ENCODE results near the gene ZFP36L1. TPM values are rescaled to one million over a fixed set of nuclear protein-coding genes. Genes with fewer than 3 reads are reported as not detected.
A peak's percentile ranks its signal among the peaks of the same experiment; 100 is the strongest.

Gene ZFP36L1
- total and polyA plus RNA-seq, 10 of the 15 experiments (the other 5 are each of a cell fraction or from before 2014, with no cell fraction given) = 22.0 to 184 (median 66.1) TPM

GRCh38 chr14:68741477-68741791 lies 51.4 kb downstream of the ZFP36L1 start:
- no peak overlapping the region for H2AFZ ChIP-seq (ENCODE audit: control insufficient read depth, low read depth, low read length)
- ChIA-PET RAD21 (ENCODE audit: unreplicated experiment) (interaction anchor here (1.4 kb wide), 1 partner anchor 8 kb away, joined by 3 read pairs; no protein-coding TSS in a partner anchor), CTCF (interaction anchor here (1.1 kb wide), 1 partner anchor 23 kb away, joined by 3 read pairs; no protein-coding TSS in a partner anchor), POLR2A (no interaction called here), SMC1A (ENCODE audit: uncharacterized antibody, unreplicated experiment) (interaction anchor here (0.9 to 1.2 kb wide), 2 partner anchors 20 to 53 kb away, joined by 3 read pairs; no protein-coding TSS in a partner anchor)
- BruUV-seq (replicated peaks) = no TSS peak
- peaks cover 5% of the 10 kb centered on the region for H3K9me3 ChIP-seq (replicated peaks; ENCODE audit: control insufficient read depth, insufficient read depth, low read length)
- H3K36me3 ChIP-seq (ENCODE audit: control insufficient read depth in 2 of 2, insufficient read depth in 2 of 2, low read length in 1 of 2) = no peaks in the 10 kb centered on the region
- H3K4me2 ChIP-seq (ENCODE audit: control insufficient read depth, insufficient read depth) = peak overlapping the region; percentile 9; the same call in 1 of the 2 replicates
- TF ChIP-seq CREM (IDR thresholded peaks at IDR 0.05; ENCODE audit: low read depth) (no peak), ATF2 (IDR thresholded peaks at IDR 0.05; ENCODE audit: low read length) (no peak)
- in situ Hi-C loops (cut with MboI) (no loop called here), intact Hi-C loops (cut with micrococcal nuclease; ENCODE audit: unreplicated experiment) (loop anchor here (5.0 kb wide), 2 partner anchors 234 to 474 kb away; no protein-coding TSS in a partner anchor)
- H3K9ac ChIP-seq (ENCODE audit: control insufficient read depth, insufficient read depth, low read length) = no peak overlapping the region
- no peak overlapping the region for H3K27ac ChIP-seq (ENCODE audit: control insufficient read depth, insufficient read depth)
- ATAC-seq = peak; percentile 26
- no peaks in the 10 kb centered on the region for H4K20me1 ChIP-seq (ENCODE audit: control insufficient read depth, insufficient read depth)
- no peak for FAIRE-seq
- no peak for DNase-seq (ENCODE audit: low read depth, low spot score)
- peaks cover 13% of the 10 kb centered on the region for H3K4me1 ChIP-seq (ENCODE audit: control insufficient read depth, insufficient read depth, low read length)
- H3K27me3 ChIP-seq (replicated peaks in 1 of 2; ENCODE audit: control insufficient read depth in 2 of 2, insufficient read depth in 2 of 2, low read length in 1 of 2) = no peaks in the 10 kb centered on the region
- no peak overlapping the region for H3K4me3 ChIP-seq
- H3K79me2 ChIP-seq (ENCODE audit: control insufficient read depth, insufficient read depth, low read length) = no peaks in the 10 kb centered on the region

GRCh38 chr14:68740788-68741476 lies 51.9 kb downstream of the ZFP36L1 start:
- Histone ChIP-seq H3K79me2 (ENCODE audit: control insufficient read depth, insufficient read depth, low read length) (no peaks in the 10 kb centered on the region), H3K4me3 (no peak overlapping the region), H3K4me1 (ENCODE audit: control insufficient read depth, insufficient read depth, low read length) (peaks cover 13% of the 10 kb centered on the region), H3K27ac (ENCODE audit: control insufficient read depth, insufficient read depth) (no peak overlapping the region), H2AFZ (ENCODE audit: control insufficient read depth, low read depth, low read length) (no peak overlapping the region), H4K20me1 (ENCODE audit: control insufficient read depth, insufficient read depth) (no peaks in the 10 kb centered on the region), H3K9me3 (replicated peaks; ENCODE audit: control insufficient read depth, insufficient read depth, low read length) (peaks cover 5% of the 10 kb centered on the region), H3K27me3 (replicated peaks in 1 of 2; ENCODE audit: control insufficient read depth in 2 of 2, insufficient read depth in 2 of 2, low read length in 1 of 2) (no peaks in the 10 kb centered on the region), H3K36me3 (ENCODE audit: control insufficient read depth in 2 of 2, insufficient read depth in 2 of 2, low read length in 1 of 2) (no peaks in the 10 kb centered on the region), H3K4me2 (ENCODE audit: control insufficient read depth, insufficient read depth) (peak overlapping the region; percentile 9; the same call in 1 of the 2 replicates), H3K9ac (ENCODE audit: control insufficient read depth, insufficient read depth, low read length) (no peak overlapping the region)
- in situ Hi-C loops (cut with MboI) = no loop called here
- ChIA-PET SMC1A (ENCODE audit: uncharacterized antibody, unreplicated experiment) (interaction anchor here (0.9 to 1.5 kb wide), 2 partner anchors 20 to 34 kb away, joined by 3 read pairs; no protein-coding TSS in a partner anchor), RAD21 (ENCODE audit: unreplicated experiment) (interaction anchor here (1.4 kb wide), 1 partner anchor 8 kb away, joined by 3 read pairs; no protein-coding TSS in a partner anchor), CTCF (interaction anchor here (1.1 kb wide), 1 partner anchor 23 kb away, joined by 3 read pairs; no protein-coding TSS in a partner anchor), POLR2A (interaction anchor here (0.6 to 0.8 kb wide), 2 partner anchors 10 to 79 kb away, joined by 3 to 7 read pairs; no protein-coding TSS in a partner anchor)
- DNase-seq (ENCODE audit: low read depth, low spot score) (no peak), FAIRE-seq (no peak), ATAC-seq (no peak)
- BruUV-seq (replicated peaks) = no TSS peak
- WGBS (ENCODE audit: insufficient coverage, insufficient replicate concordance, low lambda C conversion rate, missing lambda C conversion rate) = 93% methylated on average over 4 of the region's 4 CpGs
- intact Hi-C loops (cut with micrococcal nuclease; ENCODE audit: unreplicated experiment) = loop anchor here (5.0 kb wide), 2 partner anchors 234 to 474 kb away; no protein-coding TSS in a partner anchor
- TF ChIP-seq RB1 (IDR thresholded peaks at IDR 0.05; ENCODE audit: borderline replicate concordance) (no peak), IKZF2 (IDR thresholded peaks at IDR 0.05) (no peak), TCF3 (IDR thresholded peaks at IDR 0.05; ENCODE audit: borderline replicate concordance, insufficient read depth, low read depth, low read length) (no peak), SKIL (IDR thresholded peaks at IDR 0.05; ENCODE audit: low read depth, poor library complexity, severe bottlenecking) (no peak), SREBF1 (IDR thresholded peaks at IDR 0.05; ENCODE audit: low read length) (no peak), YBX1 (IDR thresholded peaks at IDR 0.05) (no peak), CBFB (IDR thresholded peaks at IDR 0.05; ENCODE audit: low read depth) (no peak), IRF5 (IDR thresholded peaks at IDR 0.05; ENCODE audit: borderline replicate concordance) (no peak), CBX5 (IDR thresholded peaks at IDR 0.05; ENCODE audit: low read depth) (0 out of 2 replicates have a peak, but pooled peaks have one; percentile 84), CHD2 (IDR thresholded peaks at IDR 0.05; ENCODE audit: borderline replicate concordance, low read depth, low read length) (no peak), CREM (IDR thresholded peaks at IDR 0.05; ENCODE audit: low read depth) (no peak)

Measured in GM12878 (cell line).